H1 (cell line): ENCODE data around the gene PDIA5. TPM values are rescaled to one million over a fixed set of nuclear protein-coding genes. Genes with fewer than 3 reads are reported as not detected.

ENCODE experiments used
- CTCF ChIA-PET: fragments of 300-600 bp; sonication (Branson Sonifier 250); formaldehyde crosslinking; loops from one replicate; lab custom pipeline; 2021; ENCODE audit not compliant: partially characterized antibody; lab: Charles Lee
- POLR2A ChIA-PET: fragments of 300-600 bp; sonication (Branson Sonifier 250); formaldehyde crosslinking; loops from one replicate; lab custom pipeline; 2021; ENCODE audit warnings: inconsistent platforms; ENCODE audit not compliant: partially characterized antibody; lab: Charles Lee
- DNase-seq, 2 experiments: peaks; one replicate each; pipeline versions ENCODE4 v3.0.0 to v3.0.0-alpha.2; 2010 to 2022; ENCODE audit warnings: low spot score in 2 of 2, low read depth in 1 of 2, mixed read lengths in 1 of 2
- FAIRE-seq: peaks from 2 replicates; lab custom pipeline; 2011; peaks lifted over from hg19 to GRCh38; lab: Jason Lieb, UNC
- H2AFZ ChIP-seq: 2 replicates; pipeline ENCODE4 v1.8.1; 2012; ENCODE audit warnings: low read length, inconsistent platforms
- H2AK5ac ChIP-seq: 2 replicates; pipeline ENCODE4 v1.6.1; 2013; ENCODE audit warnings: low read depth, low read length
- H2BK120ac ChIP-seq: replicated peaks from 2 replicates; pipeline ENCODE3; 2013; ENCODE audit warnings: low read depth, low read length, inconsistent platforms
- H2BK12ac ChIP-seq: 2 replicates; pipeline ENCODE4 v1.6.1; 2013; ENCODE audit warnings: low read depth, low read length
- H2BK15ac ChIP-seq: 2 replicates; pipeline ENCODE4 v1.6.1; 2013; ENCODE audit warnings: low read length
- H2BK20ac ChIP-seq: 2 replicates; pipeline ENCODE4 v1.6.1; 2013; ENCODE audit warnings: low read length
- H2BK5ac ChIP-seq: 2 replicates; pipeline ENCODE4 v1.6.1; 2013; ENCODE audit warnings: low read depth, low read length
- H3K14ac ChIP-seq: 2 replicates; pipeline ENCODE4 v1.6.1; 2013; ENCODE audit warnings: inconsistent platforms; ENCODE audit not compliant: insufficient read length
- H3K18ac ChIP-seq: 2 replicates; pipeline ENCODE4 v1.6.1; 2013; ENCODE audit warnings: low read length; ENCODE audit errors: extremely low read depth
- H3K23ac ChIP-seq: 2 replicates; pipeline ENCODE4 v1.6.1; 2013; ENCODE audit warnings: inconsistent platforms; ENCODE audit not compliant: insufficient read length
- H3K23me2 ChIP-seq: 2 replicates; pipeline ENCODE4 v1.6.1; 2013; ENCODE audit warnings: low read depth, low read length
- H3K27ac ChIP-seq: 2 replicates; pipeline ENCODE4 v1.6.1; 2011; ENCODE audit warnings: low read depth, low read length, inconsistent platforms
- H3K27me3 ChIP-seq, 4 experiments: replicated peaks in 1 of 4; 1 replicate in 1 of 4; 2 replicates in 3 of 4; pipeline versions ENCODE4 v1.6.1 to v1.8.1; 2011 to 2013; ENCODE audit warnings: low read length in 3 of 4, mild to moderate bottlenecking in 3 of 4, inconsistent platforms in 2 of 4, mixed read lengths in 2 of 4, moderate library complexity in 1 of 4; ENCODE audit not compliant: control insufficient read depth in 3 of 4, insufficient read depth in 3 of 4; ENCODE audit errors: extremely low read depth in 1 of 4
- H3K36me3 ChIP-seq, 4 experiments: 2 replicates each; pipeline versions ENCODE4 v1.6.1 to v1.8.1; 2011 to 2013; ENCODE audit warnings: mild to moderate bottlenecking in 4 of 4, low read length in 3 of 4, moderate library complexity in 2 of 4, control low read depth in 1 of 4, inconsistent platforms in 1 of 4; ENCODE audit not compliant: insufficient read depth in 4 of 4, control insufficient read depth in 2 of 4
- H3K4ac ChIP-seq: replicated peaks from 2 replicates; pipeline ENCODE3; 2013; ENCODE audit warnings: low read length, low read depth, mixed read lengths, inconsistent platforms; ENCODE audit not compliant: insufficient read length
- H3K4me1 ChIP-seq, 4 experiments: replicated peaks in 1 of 4; 1 replicate in 1 of 4; 2 replicates in 3 of 4; pipeline versions ENCODE4 v1.6.1 to v1.8.1; 2011 to 2013; ENCODE audit warnings: low read length in 3 of 4, inconsistent platforms in 2 of 4, mixed read lengths in 1 of 4; ENCODE audit not compliant: insufficient read depth in 4 of 4, control insufficient read depth in 3 of 4
- H3K4me2 ChIP-seq, 2 experiments: 2 replicates each; pipeline versions ENCODE4 v1.6.1 to v1.8.1; 2011 to 2013; ENCODE audit warnings: low read depth in 2 of 2, low read length in 2 of 2, control low read depth in 1 of 2, inconsistent platforms in 1 of 2, mild to moderate bottlenecking in 1 of 2; ENCODE audit not compliant: insufficient read depth in 1 of 2
- H3K4me3 ChIP-seq, 4 experiments: fragments of 200-600, 300-600 bp in 1 of 4; sonication (generic), shearing (Covaris generic), sonication (Bioruptor Twin) in 1 of 4; 2 replicates each; pipeline versions ENCODE4 v1.5.1 to v1.8.1; 2011 to 2016; ENCODE audit warnings: low read length in 4 of 4, low read depth in 3 of 4, control low read depth in 2 of 4, inconsistent platforms in 2 of 4, mild to moderate bottlenecking in 2 of 4, mixed read lengths in 1 of 4, moderate library complexity in 1 of 4; ENCODE audit not compliant: insufficient read depth in 2 of 4; ENCODE audit errors: extremely low read depth in 1 of 4
- H3K56ac ChIP-seq: replicated peaks from 2 replicates; pipeline ENCODE3; 2013; ENCODE audit warnings: low read depth, mild to moderate bottlenecking, mixed read lengths, low read length, inconsistent platforms; ENCODE audit not compliant: insufficient read length
- H3K79me1 ChIP-seq: 2 replicates; pipeline ENCODE4 v1.6.1; 2013; ENCODE audit warnings: low read depth, low read length, control low read depth
- H3K79me2 ChIP-seq, 2 experiments: 2 replicates each; pipeline versions ENCODE4 v1.6.1 to v1.8.1; 2012 to 2013; ENCODE audit warnings: low read length in 2 of 2, mild to moderate bottlenecking in 2 of 2, inconsistent platforms in 1 of 2; ENCODE audit not compliant: insufficient read depth in 2 of 2, control insufficient read depth in 1 of 2
- H3K9ac ChIP-seq, 4 experiments: replicated peaks in 1 of 4; 1 replicate in 1 of 4; 2 replicates in 3 of 4; pipeline versions ENCODE4 v1.6.1 to v1.8.1; 2011 to 2013; ENCODE audit warnings: low read depth in 3 of 4, low read length in 3 of 4, control low read depth in 2 of 4, mild to moderate bottlenecking in 2 of 4, moderate library complexity in 2 of 4, inconsistent platforms in 1 of 4; ENCODE audit errors: extremely low read depth in 1 of 4
- H3K9me3 ChIP-seq, 2 experiments: 2 replicates each; pipeline versions ENCODE4 v1.6.1 to v1.8.1; 2012 to 2013; ENCODE audit warnings: mild to moderate bottlenecking in 2 of 2, moderate library complexity in 2 of 2, control low read depth in 1 of 2, inconsistent platforms in 1 of 2, low read depth in 1 of 2, low read length in 1 of 2, mixed read lengths in 1 of 2; ENCODE audit not compliant: insufficient read depth in 2 of 2
- H4K20me1 ChIP-seq, 2 experiments: replicated peaks in 1 of 2; 2 replicates each; pipeline versions ENCODE3 to v1.8.1; 2011 to 2013; ENCODE audit warnings: inconsistent platforms in 2 of 2, low read length in 2 of 2, mild to moderate bottlenecking in 1 of 2; ENCODE audit not compliant: insufficient read depth in 2 of 2, control insufficient read depth in 1 of 2
- H4K5ac ChIP-seq: 2 replicates; pipeline ENCODE4 v1.6.1; 2013; ENCODE audit warnings: low read length, low read depth, mixed read lengths, inconsistent platforms; ENCODE audit not compliant: insufficient read length
- H4K8ac ChIP-seq: 2 replicates; pipeline ENCODE4 v1.8.0; 2013; ENCODE audit warnings: mild to moderate bottlenecking, moderate library complexity, low read length, inconsistent platforms; ENCODE audit not compliant: insufficient read depth; ENCODE audit errors: extremely low read depth
- H4K91ac ChIP-seq: replicated peaks from 2 replicates; pipeline ENCODE3; 2013; ENCODE audit warnings: low read length, mixed read lengths, inconsistent platforms; ENCODE audit not compliant: insufficient read length
- BRCA1 ChIP-seq: IDR thresholded peaks from 2 replicates; pipeline ENCODE4 v1.6.1; 2012; ENCODE audit warnings: low read depth, low read length, improper control_type of control experiment
- EZH2 ChIP-seq: fragments of 200-600 bp; sonication (generic); IDR thresholded peaks from 2 replicates; pipeline ENCODE4 v1.7.1; 2012; ENCODE audit warnings: low read depth, mild to moderate bottlenecking, moderate library complexity, low read length, inconsistent platforms; ENCODE audit not compliant: severe bottlenecking
- HDAC6 ChIP-seq: IDR thresholded peaks from one replicate; pipeline ENCODE4 v1.7.1; 2012; ENCODE audit warnings: low read depth, mild to moderate bottlenecking, inconsistent platforms, low read length, moderate library complexity
- PHF8 ChIP-seq: fragments of 200-600 bp; sonication (generic); conservative IDR thresholded peaks from 2 replicates; pipeline ENCODE4 v1.7.1; 2012; ENCODE audit warnings: low read depth, mild to moderate bottlenecking, inconsistent platforms, low read length, moderate library complexity
- ZNF274 ChIP-seq: IDR thresholded peaks from 2 replicates; pipeline ENCODE4 v1.7.0; 2012; ENCODE audit warnings: low read length, borderline replicate concordance; ENCODE audit errors: extremely low read depth
- WGBS, 2 experiments: shearing (Covaris generic) in 1 of 2; methylation state at CpG; one replicate each; pipeline versions ENCODE4 v1.1.6 to v1.1.7; 2013 to 2015; ENCODE audit warnings: low lambda C conversion rate in 2 of 2, mixed read lengths in 2 of 2, inconsistent platforms in 1 of 2, low coverage in 1 of 2, missing lambda C conversion rate in 1 of 2; ENCODE audit not compliant: insufficient replicate concordance in 2 of 2, insufficient coverage in 1 of 2, insufficient read length in 1 of 2; ENCODE audit errors: extremely low coverage in 1 of 2, missing lambda C conversion rate in 1 of 2; 5-methylcytosine and 5-hydroxymethylcytosine counted together
- polyA plus RNA-seq, 7 experiments: library from polyadenylated mRNA; depleted of rRNA in 3 of 7; stranded (reverse) in 5 of 7; unstranded in 2 of 7; fragments of >200 nt in 5 of 7; fragments of 200-250 nt in 2 of 7; gene quantifications; 1 replicate in 5 of 7; 2 replicates in 1 of 7; 4 replicates in 1 of 7; pipeline versions ENCODE4 v1.2.1 to v1.2.3, GENCODE V29; 2011 to 2013; ENCODE audit warnings: missing spikeins in 2 of 7, mixed read lengths in 2 of 7
- total RNA-seq: library from RNA; stranded (reverse); fragmentation: NEBNext Ultra II Directional; extraction: Animal tissue kit (Norgen Biotek cat#: 25700); gene quantifications from 2 replicates; pipeline ENCODE4 v1.2.1, GENCODE V29; 2021

The PDIA5 gene
- total and polyA plus RNA-seq, 2 of the 8 experiments (the other 6 are each of a cell fraction or from before 2014, with no cell fraction given) = 18.2 to 32.8 TPM

- H3K4me1 ChIP-seq = peaks cover 5 to 30% (median 18%) of the 10 kb centered on the region in 4 experiments; a peak in 6 of 7 replicates
- no peak overlapping the region for H3K18ac ChIP-seq
- H2BK20ac ChIP-seq = no peak overlapping the region
- H3K23me2 ChIP-seq = no peaks in the 10 kb centered on the region
- H4K8ac ChIP-seq = no peak overlapping the region
- no peak overlapping the region for H3K14ac ChIP-seq
- H2BK15ac ChIP-seq = no peak overlapping the region
- no peaks in the 10 kb centered on the region for H3K36me3 ChIP-seq
- FAIRE-seq = no peak
- peak overlapping the region in 1 of 2 experiments; percentile 25; a peak in 2 of 4 replicates for H3K4me2 ChIP-seq
- no peak overlapping the region for H2BK12ac ChIP-seq
- H2AK5ac ChIP-seq = no peak overlapping the region
- DNase-seq = no peak
- H3K9ac ChIP-seq = no peak overlapping the region
- H3K27me3 ChIP-seq = no peaks in the 10 kb centered on the region
- no peak overlapping the region for H3K4ac ChIP-seq
- ChIA-PET POLR2A (interaction anchor here (1.4 kb wide), 1 partner anchor 37 kb away, joined by 3 read pairs; no protein-coding TSS in a partner anchor), CTCF (interaction anchor here (0.5 to 2.1 kb wide), 4 partner anchors 9 to 790 kb away, joined by 3 to 7 read pairs (median 4); no protein-coding TSS in a partner anchor)
- no peak overlapping the region for H2AFZ ChIP-seq
- H3K9me3 ChIP-seq = no peaks in the 10 kb centered on the region
- peaks cover 17 to 24% of the 10 kb centered on the region in 2 experiments for H4K20me1 ChIP-seq
- H2BK5ac ChIP-seq = no peak overlapping the region
- peaks cover 9% of the 10 kb centered on the region for H3K79me1 ChIP-seq
- peak overlapping the region in 1 of 4 experiments; percentile 5; a peak in 1 of 8 replicates for H3K4me3 ChIP-seq
- no peak overlapping the region for H3K23ac ChIP-seq
- H3K56ac ChIP-seq = no peak overlapping the region
- peaks cover 0 to 89% of the 10 kb centered on the region in 2 experiments; a peak in 3 of 4 replicates for H3K79me2 ChIP-seq
- 60% methylated on average over 6 of the region's 6 CpGs; no CpG with 5 or more reads in 1 of the 2 experiments for WGBS, 2 experiments
- no peak overlapping the region for H3K27ac ChIP-seq
- H4K5ac ChIP-seq = no peak overlapping the region
- H4K91ac ChIP-seq = no peak overlapping the region
- no peak overlapping the region for H2BK120ac ChIP-seq
- TF ChIP-seq BRCA1 (no peak), ZNF274 (no peak), PHF8 (no peak), EZH2 (no peak), HDAC6 (no peak)
Observed at GRCh38 chr3:123084192-123084591, 17.4 kb downstream of the PDIA5 start.
